GM23338 (cell line): ENCODE data around the gene CLASRP. TPM values are rescaled to one million over a fixed set of nuclear protein-coding genes. Genes with fewer than 3 reads are reported as not detected.

Source experiments
- CREB1 ChIP-seq: fragments of 250-450 bp; sonication (Bioruptor Pico); IDR thresholded peaks from 2 replicates; pipeline ENCODE4 v1.5.0; 2020; ENCODE audit warnings: low read depth, mild to moderate bottlenecking, moderate library complexity
- CTCF ChIP-seq, 2 experiments: fragments of 200-600 bp in 1 of 2; sonication (generic) in 1 of 2; conservative IDR thresholded peaks; 2 replicates each; pipeline versions ENCODE4 v1.5.1 to v1.6.1; 2016 to 2017; ENCODE audit warnings: antibody characterized with exemption in 2 of 2, low read depth in 2 of 2, mild to moderate bottlenecking in 2 of 2, moderate library complexity in 1 of 2
- EZH2 ChIP-seq: fragments of 200-600 bp; sonication (generic); IDR thresholded peaks from one replicate; pipeline ENCODE4 v1.8.0; 2017; ENCODE audit warnings: antibody characterized with exemption, mild to moderate bottlenecking, low read depth; ENCODE audit not compliant: unreplicated experiment
- EZH2phosphoT487 ChIP-seq: fragments of 200-600 bp; sonication (generic); IDR thresholded peaks from one replicate; pipeline ENCODE4 v1.8.1; 2018; ENCODE audit warnings: antibody characterized with exemption; ENCODE audit not compliant: unreplicated experiment
- JUNB ChIP-seq: IDR thresholded peaks from one replicate; pipeline ENCODE4 v1.6.1; 2016; ENCODE audit warnings: antibody characterized with exemption; ENCODE audit not compliant: unreplicated experiment
- NANOG ChIP-seq: IDR thresholded peaks from 2 replicates; pipeline ENCODE4 v1.6.1; 2016; ENCODE audit warnings: antibody characterized with exemption, borderline replicate concordance
- STAT1 ChIP-seq: IDR thresholded peaks from one replicate; pipeline ENCODE4 v1.6.1; 2016; ENCODE audit warnings: antibody characterized with exemption; ENCODE audit not compliant: unreplicated experiment
- ZNF462 ChIP-seq: fragments of 250-450 bp; sonication (Bioruptor Pico); IDR thresholded peaks from 2 replicates; pipeline ENCODE4 v1.5.0; 2020; ENCODE audit warnings: mild to moderate bottlenecking, moderate library complexity
- polyA plus RNA-seq: library from polyadenylated mRNA; unstranded; fragments of >200 nt; fragmentation: Nextera tagmentation; extraction: Ambion mirVana; gene quantifications from 2 replicates; pipeline ENCODE4 v1.2.1, GENCODE V29; 2016
- total RNA-seq: library from RNA; depleted of rRNA; stranded (reverse); fragments of >200 nt; shearing (Covaris generic); gene quantifications from 2 replicates; pipeline ENCODE4 v1.2.3, GENCODE V29; 2014

The CLASRP gene
- total and polyA plus RNA-seq, 2 experiments from 2014 or later = 27.1 to 78.7 TPM

DNA sequence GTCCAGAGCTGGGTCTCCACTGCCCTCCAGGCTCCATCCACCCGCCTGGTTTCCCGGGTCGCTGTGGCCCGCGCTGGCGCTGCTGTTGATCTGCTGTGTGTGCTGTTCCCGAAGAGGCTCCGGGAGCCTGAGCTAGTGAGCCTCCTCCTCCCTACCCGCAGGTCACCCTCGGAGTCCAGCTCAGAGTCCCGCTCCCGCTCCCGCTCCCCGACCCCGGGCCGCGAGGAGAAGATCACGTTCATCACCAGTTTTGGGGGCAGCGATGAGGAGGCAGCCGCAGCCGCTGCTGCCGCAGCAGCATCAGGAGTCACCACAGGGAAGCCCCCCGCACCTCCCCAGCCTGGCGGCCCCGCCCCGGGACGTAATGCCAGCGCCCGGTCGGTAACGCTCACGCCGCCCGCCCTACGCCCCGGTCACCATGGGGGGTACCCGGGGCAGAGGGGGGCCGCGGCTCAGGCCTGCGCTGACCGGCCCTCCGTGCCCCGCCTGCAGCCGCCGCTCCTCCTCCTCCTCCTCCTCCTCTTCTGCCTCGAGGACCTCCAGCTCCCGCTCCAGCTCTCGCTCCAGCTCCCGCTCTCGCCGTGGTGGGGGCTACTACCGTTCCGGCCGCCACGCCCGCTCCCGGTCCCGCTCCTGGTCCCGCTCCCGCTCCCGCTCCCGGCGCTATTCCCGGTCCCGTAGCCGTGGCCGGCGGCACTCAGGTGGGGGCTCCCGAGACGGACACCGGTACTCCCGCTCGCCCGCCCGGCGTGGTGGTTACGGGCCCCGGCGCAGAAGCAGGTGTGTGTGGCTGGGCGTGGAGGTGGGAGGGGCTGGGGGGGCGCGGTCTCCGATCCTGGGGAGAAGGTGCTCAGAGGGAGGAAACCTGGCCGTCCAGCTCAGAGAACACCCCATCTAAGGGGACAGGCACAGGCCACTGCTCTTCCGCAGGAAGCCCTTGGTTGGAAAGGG, 25.3 kb downstream of the CLASRP start (continued):
- TF ChIP-seq CTCF (conservative IDR thresholded peaks at IDR 0.05; ENCODE audit: low read depth in 2 of 2) (no peak), NANOG (no peak), STAT1 (no peak), CREB1 (CRISPR knock-in tag) (no peak), EZH2phosphoT487 (no peak), ZNF462 (CRISPR knock-in tag) (no peak), JUNB (no peak), EZH2 (no peak)
